Measurements from ENCODE around the gene TMEM163. TPM values are rescaled to one million over a fixed set of nuclear protein-coding genes. Genes with fewer than 3 reads are reported as not detected.

TMEM163 gene
- total and polyA plus RNA-seq, 3 experiments from 2014 or later: 0.45 TPM; not detected in 2

DNA sequence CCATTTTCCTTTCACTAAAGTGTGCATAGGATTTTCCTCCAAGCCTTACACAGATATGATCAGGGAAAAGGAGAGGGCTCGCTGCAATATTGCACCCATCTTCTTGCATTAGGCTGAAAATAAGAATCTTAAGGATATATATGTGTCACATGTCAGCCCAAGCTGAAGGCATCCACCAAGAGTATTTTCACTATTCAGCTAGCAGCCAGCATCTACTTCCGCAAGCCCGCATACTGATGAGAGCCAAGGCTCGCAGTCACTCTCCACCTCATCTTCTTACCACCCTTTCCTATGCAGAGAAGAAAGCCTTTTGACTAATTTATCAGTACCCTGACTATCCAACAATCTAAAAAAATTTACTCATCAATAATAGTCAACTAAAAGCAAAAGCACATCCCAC, 6.1 kb downstream of the TMEM163 start:
- peaks cover 23 to 82% of the 10 kb centered on the region in 2 donors for H3K27me3 Mint-ChIP-seq
- H3K4me3 ChIP-seq (ENCODE audit: low read length): no peak overlapping the region
- no peaks in the 10 kb centered on the region for H3K36me3 ChIP-seq (ENCODE audit: insufficient read depth, low read length)
- no peak overlapping the region for H3K4me3 Mint-ChIP-seq
- DNase-seq: no peak
- H3K36me3 Mint-ChIP-seq: peaks cover 0 to 4% (median 0%) of the 10 kb centered on the region in 3 donors
- H3K27ac Mint-ChIP-seq: no peak overlapping the region
- H3K27me3 ChIP-seq (ENCODE audit: insufficient read depth, low read length, poor library complexity, severe bottlenecking): peaks cover 13% of the 10 kb centered on the region
- H3K4me1 Mint-ChIP-seq: peaks cover 18 to 29% (median 19%) of the 10 kb centered on the region in 3 donors
- ChIA-PET CTCF (interaction anchor here (1.3 kb wide), 1 partner anchor 56 kb away, joined by 3 read pairs; no protein-coding TSS in a partner anchor), POLR2A (no interaction called here)
- H3K4me1 ChIP-seq (ENCODE audit: insufficient read depth, low read length): peaks cover 5% of the 10 kb centered on the region
- H3K9me3 ChIP-seq (ENCODE audit: low read length): no peaks in the 10 kb centered on the region
- H3K27ac ChIP-seq (ENCODE audit: low read depth, low read length): no peak overlapping the region
- H3K9me3 Mint-ChIP-seq: peaks cover 0 to 2% (median 0%) of the 10 kb centered on the region in 5 donors

GRCh38 chr2:134712299-134712698, 6.5 kb downstream of the TMEM163 start:
- Mint-ChIP-seq H3K36me3 (peaks cover 0 to 7% (median 0%) of the 10 kb centered on the region in 3 donors), H3K4me1 (peaks cover 16 to 29% (median 19%) of the 10 kb centered on the region in 3 donors), H3K27ac (no peak overlapping the region), H3K27me3 (peaks cover 21 to 82% of the 10 kb centered on the region in 2 donors), H3K9me3 (peaks cover 0 to 2% (median 0%) of the 10 kb centered on the region in 5 donors), H3K4me3 (no peak overlapping the region)
- Histone ChIP-seq H3K9me3 (ENCODE audit: low read length) (no peaks in the 10 kb centered on the region), H3K27me3 (ENCODE audit: insufficient read depth, low read length, poor library complexity, severe bottlenecking) (peaks cover 8% of the 10 kb centered on the region), H3K4me3 (ENCODE audit: low read length) (no peak overlapping the region), H3K27ac (ENCODE audit: low read depth, low read length) (no peak overlapping the region), H3K4me1 (ENCODE audit: insufficient read depth, low read length) (peaks cover 4% of the 10 kb centered on the region), H3K36me3 (ENCODE audit: insufficient read depth, low read length) (no peaks in the 10 kb centered on the region)
- POLR2A ChIA-PET: no interaction called here
- no peak for DNase-seq
- CTCF ChIA-PET: no interaction called here

- Histone ChIP-seq H3K4me1 (ENCODE audit: insufficient read depth, low read length) (peaks cover 10% of the 10 kb centered on the region), H3K4me3 (ENCODE audit: low read length) (no peak overlapping the region), H3K27ac (ENCODE audit: low read depth, low read length) (no peak overlapping the region), H3K27me3 (ENCODE audit: insufficient read depth, low read length, poor library complexity, severe bottlenecking) (peaks cover 2% of the 10 kb centered on the region), H3K9me3 (ENCODE audit: low read length) (no peaks in the 10 kb centered on the region), H3K36me3 (ENCODE audit: insufficient read depth, low read length) (no peaks in the 10 kb centered on the region)
- CTCF ChIA-PET: no interaction called here
- POLR2A ChIA-PET: no interaction called here
- Mint-ChIP-seq H3K9me3 (peaks cover 0 to 2% (median 0%) of the 10 kb centered on the region in 5 donors), H3K4me1 (peaks cover 20 to 29% (median 21%) of the 10 kb centered on the region in 3 donors), H3K27ac (no peak overlapping the region), H3K4me3 (no peak overlapping the region), H3K27me3 (peaks cover 16 to 80% of the 10 kb centered on the region in 2 donors), H3K36me3 (peaks cover 0 to 9% (median 0%) of the 10 kb centered on the region in 3 donors)
- no peak for DNase-seq
Measured at GRCh38 chr2:134711692-134712091, 7.1 kb downstream of the TMEM163 start.

DNA sequence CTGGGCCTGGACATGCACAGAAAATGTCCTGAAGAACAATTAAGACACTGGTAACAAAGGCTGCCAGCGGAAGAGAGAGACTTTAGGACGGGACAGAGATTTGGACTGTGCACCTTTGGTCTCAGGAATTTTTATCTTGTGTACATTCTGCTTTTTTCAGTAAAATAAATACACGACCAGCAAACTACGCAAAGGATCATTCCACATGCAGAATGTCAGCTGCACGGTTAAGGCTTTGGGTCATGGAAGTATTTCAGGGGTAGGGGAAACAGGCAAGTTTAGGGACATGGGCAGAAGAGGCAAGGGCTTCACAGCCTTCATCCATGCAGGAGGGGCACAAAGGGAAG, 11.5 kb downstream of the TMEM163 start:
- peaks cover 26 to 79% of the 10 kb centered on the region in 2 donors for H3K27me3 Mint-ChIP-seq
- H3K9me3 Mint-ChIP-seq: peaks cover 0 to 2% (median 0%) of the 10 kb centered on the region in 5 donors
- no peak overlapping the region for H3K4me3 ChIP-seq (ENCODE audit: low read length)
- no peaks in the 10 kb centered on the region for H3K36me3 ChIP-seq (ENCODE audit: insufficient read depth, low read length)
- peaks cover 2% of the 10 kb centered on the region for H3K27me3 ChIP-seq (ENCODE audit: insufficient read depth, low read length, poor library complexity, severe bottlenecking)
- H3K4me3 Mint-ChIP-seq: peak overlapping the region in 1 of 7 donors; percentile 85
- peak overlapping the region in 1 of 8 donors; percentile 1 for H3K27ac Mint-ChIP-seq
- POLR2A ChIA-PET: no interaction called here
- H3K9me3 ChIP-seq (ENCODE audit: low read length): no peaks in the 10 kb centered on the region
- DNase-seq: no peak
- no peak overlapping the region for H3K27ac ChIP-seq (ENCODE audit: low read depth, low read length)
- peaks cover 18% of the 10 kb centered on the region for H3K4me1 ChIP-seq (ENCODE audit: insufficient read depth, low read length)
- peaks cover 0 to 9% (median 0%) of the 10 kb centered on the region in 3 donors for H3K36me3 Mint-ChIP-seq
- CTCF ChIA-PET: no interaction called here
- H3K4me1 Mint-ChIP-seq: peaks cover 25 to 28% (median 25%) of the 10 kb centered on the region in 3 donors

DNA sequence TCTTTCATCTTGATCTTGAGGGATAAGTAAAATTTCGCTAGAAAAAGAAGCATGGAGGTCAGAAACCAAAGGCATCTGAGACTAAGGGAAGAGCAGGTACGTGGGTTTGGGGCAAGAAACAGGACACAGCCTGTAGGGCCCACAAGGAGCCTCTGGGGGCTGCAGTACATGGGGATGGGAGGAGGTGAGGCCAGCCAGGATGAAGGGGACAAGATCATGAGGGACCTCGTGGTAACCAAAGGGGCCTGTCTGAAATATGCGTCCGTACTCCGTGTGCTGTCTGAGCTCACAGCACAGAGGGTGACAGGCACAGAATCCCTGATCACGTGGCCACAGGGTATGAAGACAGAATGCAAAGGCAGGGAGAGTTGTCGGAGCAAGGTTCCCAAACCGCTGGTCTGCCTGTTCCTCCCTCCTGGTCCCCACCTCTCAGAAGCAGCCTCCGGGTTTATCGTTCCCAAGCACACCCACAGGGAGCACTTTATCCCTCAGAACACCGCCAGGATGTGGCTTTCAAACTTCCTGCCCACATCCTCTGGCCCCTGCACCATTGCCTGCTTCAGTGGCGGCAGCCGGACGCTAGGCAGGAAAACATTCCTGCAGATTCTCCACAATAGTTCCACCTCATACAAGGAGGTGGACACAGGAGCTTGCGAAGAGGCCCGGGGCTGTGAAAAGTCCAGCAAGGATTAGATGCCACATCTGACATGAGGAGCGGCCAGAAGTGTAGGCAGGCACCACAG, 12.0 kb downstream of the TMEM163 start:
- H3K36me3 Mint-ChIP-seq: peaks cover 0 to 9% (median 0%) of the 10 kb centered on the region in 3 donors

GRCh38 chr2:134705861-134706586, 12.8 kb downstream of the TMEM163 start:
- Histone ChIP-seq H3K4me1 (ENCODE audit: insufficient read depth, low read length) (peaks cover 18% of the 10 kb centered on the region), H3K9me3 (ENCODE audit: low read length) (no peaks in the 10 kb centered on the region), H3K4me3 (ENCODE audit: low read length) (peak overlapping the region; percentile 9), H3K27me3 (ENCODE audit: insufficient read depth, low read length, poor library complexity, severe bottlenecking) (peaks cover 3% of the 10 kb centered on the region), H3K27ac (ENCODE audit: low read depth, low read length) (no peak overlapping the region), H3K36me3 (ENCODE audit: insufficient read depth, low read length) (no peaks in the 10 kb centered on the region)
- H3K9me3 Mint-ChIP-seq: peaks cover 0 to 4% (median 0%) of the 10 kb centered on the region in 5 donors
- H3K4me1 Mint-ChIP-seq: peaks cover 25 to 28% (median 25%) of the 10 kb centered on the region in 3 donors
- peaks cover 0 to 9% (median 0%) of the 10 kb centered on the region in 3 donors for H3K36me3 Mint-ChIP-seq
- no peak for DNase-seq
- POLR2A ChIA-PET: no interaction called here
- CTCF ChIA-PET: no interaction called here
- peak overlapping the region in 6 of 7 donors; percentile 5 to 85 (median 50) for H3K4me3 Mint-ChIP-seq
- peak overlapping the region in 4 of 8 donors; percentile 15 to 54 (median 40) for H3K27ac Mint-ChIP-seq
- H3K27me3 Mint-ChIP-seq: peaks cover 27 to 76% of the 10 kb centered on the region in 2 donors

More for the DNA sequence above, 12.0 kb downstream of the TMEM163 start:
- H3K27me3 ChIP-seq (ENCODE audit: insufficient read depth, low read length, poor library complexity, severe bottlenecking): peaks cover 5% of the 10 kb centered on the region
- CTCF ChIA-PET: no interaction called here
- H3K36me3 ChIP-seq (ENCODE audit: insufficient read depth, low read length): no peaks in the 10 kb centered on the region
- H3K27ac Mint-ChIP-seq: peak overlapping the region in 4 of 8 donors; percentile 15 to 54 (median 40)
- no peak overlapping the region for H3K27ac ChIP-seq (ENCODE audit: low read depth, low read length)
- POLR2A ChIA-PET: no interaction called here
- H3K27me3 Mint-ChIP-seq: peaks cover 28 to 79% of the 10 kb centered on the region in 2 donors
- peaks cover 25 to 28% (median 25%) of the 10 kb centered on the region in 3 donors for H3K4me1 Mint-ChIP-seq
- H3K4me1 ChIP-seq (ENCODE audit: insufficient read depth, low read length): peaks cover 18% of the 10 kb centered on the region
- H3K9me3 ChIP-seq (ENCODE audit: low read length): no peaks in the 10 kb centered on the region
- H3K4me3 Mint-ChIP-seq: peak overlapping the region; percentile 5 to 85 (median 53)
- H3K4me3 ChIP-seq (ENCODE audit: low read length): peak overlapping the region; percentile 9
- no peak for DNase-seq
- peaks cover 0 to 4% (median 0%) of the 10 kb centered on the region in 5 donors for H3K9me3 Mint-ChIP-seq

- H3K27ac ChIP-seq (ENCODE audit: low read depth, low read length): no peak overlapping the region
- Mint-ChIP-seq H3K9me3 (peaks cover 0 to 4% (median 0%) of the 10 kb centered on the region in 5 donors), H3K27ac (no peak overlapping the region), H3K36me3 (peaks cover 0 to 5% (median 0%) of the 10 kb centered on the region in 3 donors), H3K27me3 (peaks cover 19 to 76% of the 10 kb centered on the region in 2 donors), H3K4me1 (peaks cover 25 to 28% (median 25%) of the 10 kb centered on the region in 3 donors), H3K4me3 (no peak overlapping the region)
- H3K9me3 ChIP-seq (ENCODE audit: low read length): no peaks in the 10 kb centered on the region
- ChIA-PET CTCF (no interaction called here), POLR2A (no interaction called here)
- peaks cover 3% of the 10 kb centered on the region for H3K27me3 ChIP-seq (ENCODE audit: insufficient read depth, low read length, poor library complexity, severe bottlenecking)
- H3K4me1 ChIP-seq (ENCODE audit: insufficient read depth, low read length): peaks cover 18% of the 10 kb centered on the region
- DNase-seq: no peak
- H3K36me3 ChIP-seq (ENCODE audit: insufficient read depth, low read length): no peaks in the 10 kb centered on the region
- no peak overlapping the region for H3K4me3 ChIP-seq (ENCODE audit: low read length)
Measured at GRCh38 chr2:134704173-134704572, 14.6 kb downstream of the TMEM163 start.

- Histone ChIP-seq H3K9me3 (ENCODE audit: low read length) (no peaks in the 10 kb centered on the region), H3K27me3 (ENCODE audit: insufficient read depth, low read length, poor library complexity, severe bottlenecking) (peaks cover 3% of the 10 kb centered on the region), H3K4me3 (ENCODE audit: low read length) (no peak overlapping the region), H3K36me3 (ENCODE audit: insufficient read depth, low read length) (no peaks in the 10 kb centered on the region), H3K27ac (ENCODE audit: low read depth, low read length) (no peak overlapping the region), H3K4me1 (ENCODE audit: insufficient read depth, low read length) (peaks cover 18% of the 10 kb centered on the region)
- Mint-ChIP-seq H3K9me3 (peaks cover 0 to 2% (median 0%) of the 10 kb centered on the region in 5 donors), H3K4me1 (peaks cover 25 to 28% (median 25%) of the 10 kb centered on the region in 3 donors), H3K27me3 (peaks cover 17 to 77% of the 10 kb centered on the region in 2 donors), H3K36me3 (peaks cover 0 to 5% (median 0%) of the 10 kb centered on the region in 3 donors), H3K27ac (no peak overlapping the region), H3K4me3 (no peak overlapping the region)
- no peak for DNase-seq
- ChIA-PET POLR2A (no interaction called here), CTCF (interaction anchor here (0.6 to 1.8 kb wide), 3 partner anchors 14 to 200 kb away, joined by 3 to 4 read pairs (median 4); no protein-coding TSS in a partner anchor)
Measured at GRCh38 chr2:134703426-134703825, 15.4 kb downstream of the TMEM163 start.
